Measurements from ENCODE around the gene CELA3B.

Gene CELA3B

GRCh38 chr1:21939650-21940374 is 37.0 kb upstream of the CELA3B start (continued):
- no peak for TF ChIP-seq SNAI2 (CRISPR knock-in tag; IDR thresholded peaks at IDR 0.05)
- no peak for TF ChIP-seq ESRRG (CRISPR knock-in tag; IDR thresholded peaks at IDR 0.05)
- no peak for TF ChIP-seq PATZ1 (CRISPR knock-in tag; IDR thresholded peaks at IDR 0.05; ENCODE audit: borderline replicate concordance)
- no peak for TF ChIP-seq TCF4 (CRISPR knock-in tag; IDR thresholded peaks at IDR 0.05; ENCODE audit: borderline replicate concordance)
- TF ChIP-seq ZFP3 (CRISPR knock-in tag; IDR thresholded peaks at IDR 0.05): no peak
- TF ChIP-seq PPARA (CRISPR knock-in tag; IDR thresholded peaks at IDR 0.05; ENCODE audit: borderline replicate concordance): no peak
- no peak for TF ChIP-seq CSDC2 (CRISPR knock-in tag; IDR thresholded peaks at IDR 0.05)

- TF ChIP-seq ZC3H10 (CRISPR knock-in tag; IDR thresholded peaks at IDR 0.05) (no peak), ZNF70 (CRISPR knock-in tag; IDR thresholded peaks at IDR 0.05) (no peak), ZFP30 (CRISPR knock-in tag; IDR thresholded peaks at IDR 0.05) (no peak), SNAI2 (CRISPR knock-in tag; IDR thresholded peaks at IDR 0.05) (no peak), TSHZ2 (CRISPR knock-in tag; IDR thresholded peaks at IDR 0.05) (no peak), CSRNP3 (CRISPR knock-in tag; IDR thresholded peaks at IDR 0.05) (no peak), RARB (CRISPR knock-in tag; IDR thresholded peaks at IDR 0.05) (no peak), TCF4 (CRISPR knock-in tag; IDR thresholded peaks at IDR 0.05; ENCODE audit: borderline replicate concordance) (no peak), ZNF8 (CRISPR knock-in tag; IDR thresholded peaks at IDR 0.05) (no peak), GLIS3 (CRISPR knock-in tag; IDR thresholded peaks at IDR 0.05) (no peak), CREB5 (CRISPR knock-in tag; IDR thresholded peaks at IDR 0.05; ENCODE audit: low read depth) (no peak), ZFP3 (CRISPR knock-in tag; IDR thresholded peaks at IDR 0.05) (no peak), BACH2 (CRISPR knock-in tag; IDR thresholded peaks at IDR 0.05; ENCODE audit: borderline replicate concordance) (no peak), TOX (CRISPR knock-in tag; IDR thresholded peaks at IDR 0.05; ENCODE audit: borderline replicate concordance) (no peak), POU6F1 (CRISPR knock-in tag; IDR thresholded peaks at IDR 0.05; ENCODE audit: borderline replicate concordance, low read depth) (no peak), OSR1 (CRISPR knock-in tag; IDR thresholded peaks at IDR 0.05) (no peak), PATZ1 (CRISPR knock-in tag; IDR thresholded peaks at IDR 0.05; ENCODE audit: borderline replicate concordance) (no peak), CSDC2 (CRISPR knock-in tag; IDR thresholded peaks at IDR 0.05) (no peak), PPARA (CRISPR knock-in tag; IDR thresholded peaks at IDR 0.05; ENCODE audit: borderline replicate concordance) (no peak)
- no peak for ATAC-seq
These were observed 36.3 kb upstream of the CELA3B start for GRCh38 chr1:21940492-21940891.

All from SK-N-SH treated with all-trans-retinoic acid at 6 μM for 48 hours (cell line).